Peyer's patch (tissue), 4 donors: Measurements from ENCODE around the gene PIP5K1B.

ENCODE experiments used
- CTCF ChIP-seq, 6 experiments: fragments of 450-650 bp in 4 of 6; fragments of 200-600 bp in 2 of 6; sonication (generic) in 1 of 6; IDR thresholded peaks; one replicate each; pipeline ENCODE4 v1.5.1; 2017 to 2019; ENCODE audit warnings: antibody characterized with exemption in 6 of 6, mild to moderate bottlenecking in 3 of 6, moderate library complexity in 1 of 6
- POLR2A ChIP-seq, 2 donors: fragments of 450-650 bp; IDR thresholded peaks; one replicate each; pipeline ENCODE4 v1.5.1; 2017; ENCODE audit warnings: antibody characterized with exemption in 2 of 2, mild to moderate bottlenecking in 2 of 2, moderate library complexity in 2 of 2

- TF ChIP-seq CTCF (IDR thresholded peaks at IDR 0.05) (no peak), POLR2A (IDR thresholded peaks at IDR 0.05) (no peak)
Observed at GRCh38 chr9:68895741-68896478, 190.9 kb downstream of the PIP5K1B start.
